Right atrium auricular region (tissue), 2 donors: ENCODE data around the gene TRPM7. TPM values are rescaled to one million over a fixed set of nuclear protein-coding genes. Genes with fewer than 3 reads are reported as not detected.

Experiments used
- DNase-seq: peaks from one replicate; pipeline ENCODE4 v3.0.0-alpha.2; 2019; ENCODE audit warnings: low spot score
- H3K27ac ChIP-seq, 2 donors: fragments of 200-600 bp; sonication (generic); 1 replicate in 1 of 2; 2 replicates in 1 of 2; pipeline ENCODE4 v1.5.1; 2016 to 2019
- H3K27me3 ChIP-seq, 2 donors: fragments of 200-600 bp; sonication (generic); one replicate each; pipeline versions ENCODE4 v1.5.1 to v1.6.0; 2017 to 2019
- H3K36me3 ChIP-seq: fragments of 200-600 bp; sonication (generic); one replicate; pipeline ENCODE4 v1.5.1; 2016
- H3K4me1 ChIP-seq, 2 donors: fragments of 200-600 bp; sonication (generic); one replicate each; pipeline versions ENCODE4 v1.5.1 to v1.6.0; 2017 to 2019
- H3K4me3 ChIP-seq, 2 donors: fragments of 200-600 bp; sonication (generic); 1 replicate in 1 of 2; 2 replicates in 1 of 2; pipeline ENCODE4 v1.5.1; 2017 to 2019; ENCODE audit warnings: mild to moderate bottlenecking in 1 of 2, moderate library complexity in 1 of 2
- H3K9me3 ChIP-seq, 2 donors: fragments of 200-600 bp; sonication (generic); one replicate each; pipeline ENCODE4 v1.5.1; 2019
- CTCF ChIP-seq, 2 donors: fragments of 200-600 bp; sonication (generic); IDR thresholded peaks; one replicate each; pipeline ENCODE4 v1.5.1; 2019; ENCODE audit warnings: antibody characterized with exemption in 2 of 2
- total RNA-seq, 2 donors: library from RNA; depleted of rRNA; stranded (reverse); fragments of >200 nt; gene quantifications; one replicate each; pipeline ENCODE4 v1.1.0, GENCODE V29; 2016

Gene TRPM7
- total RNA-seq, 2 donors from 2014 or later, result 21.7 to 25.4 TPM

GRCh38 chr15:50531163-50531562 lies 155.4 kb downstream of the TRPM7 start:
- Histone ChIP-seq H3K4me1 (no peaks in the 10 kb centered on the region), H3K36me3 (no peaks in the 10 kb centered on the region), H3K27ac (no peak overlapping the region)

GRCh38 chr15:50523851-50524251 lies 162.7 kb downstream of the TRPM7 start:
- no peak for DNase-seq
- Histone ChIP-seq H3K4me3 (no peak overlapping the region), H3K36me3 (no peaks in the 10 kb centered on the region), H3K27me3 (no peaks in the 10 kb centered on the region), H3K27ac (no peak overlapping the region), H3K9me3 (no peaks in the 10 kb centered on the region), H3K4me1 (no peaks in the 10 kb centered on the region)
- no peak for TF ChIP-seq CTCF (IDR thresholded peaks at IDR 0.05)

More at GRCh38 chr15:50531163-50531562, 155.4 kb downstream of the TRPM7 start:
- Histone ChIP-seq H3K9me3 (no peaks in the 10 kb centered on the region), H3K27me3 (no peaks in the 10 kb centered on the region), H3K4me3 (no peak overlapping the region)
- no peak for TF ChIP-seq CTCF (IDR thresholded peaks at IDR 0.05)
- no peak for DNase-seq

GRCh38 chr15:50519740-50520425 lies 166.7 kb downstream of the TRPM7 start:
- H3K36me3 ChIP-seq, result no peaks in the 10 kb centered on the region
- H3K27ac ChIP-seq, result no peak overlapping the region
- no peaks in the 10 kb centered on the region for H3K27me3 ChIP-seq
- no peak overlapping the region for H3K4me3 ChIP-seq
- no peak for DNase-seq
- peaks cover 0 to 4% of the 10 kb centered on the region in 2 donors for H3K9me3 ChIP-seq
- H3K4me1 ChIP-seq, result no peaks in the 10 kb centered on the region
- TF ChIP-seq CTCF (IDR thresholded peaks at IDR 0.05), result no peak

GRCh38 chr15:50513001-50513400 lies 173.6 kb downstream of the TRPM7 start:
- H3K27ac ChIP-seq, result no peak overlapping the region
- H3K4me3 ChIP-seq, result no peak overlapping the region
- no peak for TF ChIP-seq CTCF (IDR thresholded peaks at IDR 0.05)
- H3K36me3 ChIP-seq, result no peaks in the 10 kb centered on the region
- H3K27me3 ChIP-seq, result no peaks in the 10 kb centered on the region
- no peaks in the 10 kb centered on the region for H3K4me1 ChIP-seq
- DNase-seq, result no peak
- H3K9me3 ChIP-seq, result peaks cover 0 to 4% of the 10 kb centered on the region in 2 donors

Other genes with a start within 250 kb of the TRPM7 start
- not detected for gene USP50, start 140.1 kb downstream of the TRPM7 start, total RNA-seq
- 100 to 1,000 TPM; 139 to 432 TPM for gene SPPL2A, start 78.9 kb upstream of the TRPM7 start, total RNA-seq
- 10 to 100 TPM in 1 of 2 donors, 1 to 10 TPM in 1; 7.0 to 11.7 TPM for gene AP4E1, start 221.9 kb upstream of the TRPM7 start, total RNA-seq